ENCODE data around the gene MGAT4B. TPM values are rescaled to one million over a fixed set of nuclear protein-coding genes. Genes with fewer than 3 reads are reported as not detected.

The MGAT4B gene
- total RNA-seq, 1 experiment from 2014 or later, result 217 TPM

GRCh38 chr5:179747811-179748210 lies 58.9 kb downstream of the MGAT4B start:
- intact Hi-C loops (cut with micrococcal nuclease; ENCODE audit: unreplicated experiment), result no loop called here
- BruUV-seq (replicated peaks), result no TSS peak
- DNase-seq, result no peak
- no peaks in the 10 kb centered on the region for H3K27me3 ChIP-seq (replicated peaks; ENCODE audit: control insufficient read depth, insufficient read depth, low read length)
- H3K4me1 ChIP-seq, result no peaks in the 10 kb centered on the region
- ChIA-PET CTCF (no interaction called here), POLR2A (no interaction called here)
- no peak for TF ChIP-seq CTCF (IDR thresholded peaks at IDR 0.05; ENCODE audit: insufficient read depth in 1 of 2, low read depth in 1 of 2, low read length in 1 of 2, severe bottlenecking in 1 of 2, unreplicated experiment in 1 of 2)
- H3K4me3 ChIP-seq (ENCODE audit: low read depth, low read length), result no peak overlapping the region
- no peaks in the 10 kb centered on the region for H3K36me3 ChIP-seq (ENCODE audit: control insufficient read depth, insufficient read depth, low read length)
- no peak overlapping the region for H3K27ac Mint-ChIP-seq (ENCODE audit: unreplicated experiment)
- H3K4me1 Mint-ChIP-seq (ENCODE audit: low read depth, unreplicated experiment), result no peaks in the 10 kb centered on the region
- no peaks in the 10 kb centered on the region for H3K9me3 Mint-ChIP-seq (ENCODE audit: unreplicated experiment)
- no peaks in the 10 kb centered on the region for H3K9me3 ChIP-seq
- H3K27me3 Mint-ChIP-seq (ENCODE audit: insufficient read depth, unreplicated experiment), result no peaks in the 10 kb centered on the region
- H3K36me3 Mint-ChIP-seq (ENCODE audit: insufficient read depth, unreplicated experiment), result peaks cover 43% of the 10 kb centered on the region
- no peak overlapping the region for H3K4me3 Mint-ChIP-seq (ENCODE audit: unreplicated experiment)

Small RNA genes within 50 kb of the gene (microRNA-seq; reads per million reads assigned to microRNA genes)
- 15.8 reads per million, percentile 55 among the genes with 10 or more reads in this experiment for gene MIR1229

Other genes with a start within 250 kb of the MGAT4B start
- gene HNRNPH1, start 183.2 kb downstream of the MGAT4B start, total RNA-seq (2022), result 914 and 940 TPM in 2 replicates
- 0.68 and 1.3 TPM in 2 replicates for gene CBY3, start 125.8 kb downstream of the MGAT4B start, total RNA-seq (2022)
- gene CANX, start 107.9 kb downstream of the MGAT4B start, total RNA-seq (2022), result 853 and 871 TPM in 2 replicates
- gene MAML1, start 74.0 kb downstream of the MGAT4B start, total RNA-seq (2022), result 39.3 and 41.3 TPM in 2 replicates
- gene LTC4S, start 12.9 kb downstream of the MGAT4B start, total RNA-seq (2022), result 2.3 and 2.4 TPM in 2 replicates
- gene SQSTM1, start 14.0 kb upstream of the MGAT4B start, total RNA-seq (2022), result 250 and 259 TPM in 2 replicates
- 37.8 and 43.0 TPM in 2 replicates for gene MRNIP, start 52.0 kb upstream of the MGAT4B start, total RNA-seq (2022)
- 106 and 107 TPM in 2 replicates for gene TBC1D9B, start 101.0 kb upstream of the MGAT4B start, total RNA-seq (2022)